GM20431 (cell line): Measurements from ENCODE around the gene FSIP1.

ENCODE experiments used
- in situ Hi-C: fragments of 300-500 bp; cut with MseI, MboI; formaldehyde crosslinking; loops from one replicate; pipeline ENCODE4 v1.15.0; 2020; ENCODE audit warnings: low sequenced_read_pairs; ENCODE audit not compliant: unreplicated experiment

FSIP1 gene

DNA sequence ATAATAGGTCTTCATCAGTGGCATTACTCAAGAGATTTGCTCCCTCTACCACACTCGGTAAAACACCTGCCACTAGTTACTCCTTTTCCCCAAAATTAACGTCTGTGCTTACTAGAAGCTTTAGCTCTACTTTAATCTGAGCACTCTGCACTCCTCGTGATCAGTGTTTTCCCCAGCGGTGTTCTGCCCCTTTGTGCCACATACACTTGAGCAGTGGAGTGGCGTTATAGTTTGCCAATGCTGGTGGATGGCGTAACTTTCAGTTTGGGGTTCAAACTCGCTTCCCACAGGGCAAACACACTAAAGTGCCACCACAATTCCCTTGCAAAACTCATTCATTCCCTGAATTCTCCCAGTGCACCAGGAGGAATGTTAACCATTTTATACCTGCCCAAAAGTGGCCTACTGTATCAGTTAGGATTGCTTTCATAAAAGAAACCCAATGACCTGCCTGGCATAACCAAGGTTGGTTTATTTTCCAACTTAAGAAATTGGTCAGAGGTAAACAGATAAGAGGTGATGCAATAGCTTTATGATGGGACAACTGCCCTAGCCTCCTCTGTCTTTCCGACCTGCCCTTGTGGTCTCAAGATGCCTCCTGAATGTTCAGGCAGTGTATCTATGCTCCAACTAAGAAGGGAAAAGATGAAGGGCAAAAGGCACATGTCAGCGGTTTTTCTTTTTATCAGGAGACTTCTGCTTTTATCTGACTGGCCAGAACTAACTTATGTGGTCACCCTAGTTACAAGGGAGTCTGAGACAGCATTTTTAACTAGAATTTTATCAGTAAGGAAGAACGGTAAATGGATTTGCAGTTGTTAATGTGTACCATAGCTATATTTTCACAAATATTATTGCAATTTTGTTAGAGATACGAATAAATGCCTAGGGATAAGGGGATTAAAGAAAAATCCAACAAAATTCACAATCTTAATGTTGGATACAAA, 83.9 kb downstream of the FSIP1 start:
- in situ Hi-C loops = no loop called here

DNA sequence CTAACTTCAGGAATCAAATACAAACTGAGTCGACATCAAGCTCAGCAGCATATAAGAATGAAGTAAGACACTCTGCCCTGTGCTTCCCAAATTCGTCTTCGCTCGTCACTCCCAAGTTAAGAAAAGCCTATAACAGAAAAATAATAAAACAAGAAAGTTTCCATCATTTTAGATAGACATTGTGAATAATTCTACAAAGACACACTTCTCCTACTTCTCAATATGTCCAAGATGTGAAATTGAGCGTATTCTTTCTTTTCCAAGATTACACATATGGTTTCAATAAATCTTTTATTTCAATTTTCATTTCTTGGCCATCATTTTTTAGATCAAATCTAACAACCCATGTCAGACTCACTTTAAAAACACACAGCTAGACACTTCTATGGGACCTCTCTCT, 85.1 kb downstream of the FSIP1 start:
- in situ Hi-C loops = no loop called here

DNA sequence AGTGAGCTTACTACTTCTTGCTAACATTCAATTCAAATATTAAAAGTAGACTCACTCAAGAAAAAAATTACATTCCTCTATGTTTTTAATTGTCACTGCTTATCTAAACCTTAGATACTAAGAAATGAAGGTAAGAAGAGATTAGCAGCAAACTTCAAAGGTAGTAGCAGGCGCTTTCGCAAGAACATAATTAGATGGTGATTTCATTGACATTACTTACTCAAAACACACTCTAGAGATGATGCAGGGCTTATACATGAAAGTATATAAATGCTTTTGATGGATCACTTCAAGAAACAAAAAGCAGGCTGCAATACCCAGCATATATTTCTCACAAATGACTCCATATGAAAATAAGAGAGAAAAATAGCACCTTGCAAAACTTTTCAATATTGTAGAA, 86.8 kb downstream of the FSIP1 start:
- in situ Hi-C loops = no loop called here

DNA sequence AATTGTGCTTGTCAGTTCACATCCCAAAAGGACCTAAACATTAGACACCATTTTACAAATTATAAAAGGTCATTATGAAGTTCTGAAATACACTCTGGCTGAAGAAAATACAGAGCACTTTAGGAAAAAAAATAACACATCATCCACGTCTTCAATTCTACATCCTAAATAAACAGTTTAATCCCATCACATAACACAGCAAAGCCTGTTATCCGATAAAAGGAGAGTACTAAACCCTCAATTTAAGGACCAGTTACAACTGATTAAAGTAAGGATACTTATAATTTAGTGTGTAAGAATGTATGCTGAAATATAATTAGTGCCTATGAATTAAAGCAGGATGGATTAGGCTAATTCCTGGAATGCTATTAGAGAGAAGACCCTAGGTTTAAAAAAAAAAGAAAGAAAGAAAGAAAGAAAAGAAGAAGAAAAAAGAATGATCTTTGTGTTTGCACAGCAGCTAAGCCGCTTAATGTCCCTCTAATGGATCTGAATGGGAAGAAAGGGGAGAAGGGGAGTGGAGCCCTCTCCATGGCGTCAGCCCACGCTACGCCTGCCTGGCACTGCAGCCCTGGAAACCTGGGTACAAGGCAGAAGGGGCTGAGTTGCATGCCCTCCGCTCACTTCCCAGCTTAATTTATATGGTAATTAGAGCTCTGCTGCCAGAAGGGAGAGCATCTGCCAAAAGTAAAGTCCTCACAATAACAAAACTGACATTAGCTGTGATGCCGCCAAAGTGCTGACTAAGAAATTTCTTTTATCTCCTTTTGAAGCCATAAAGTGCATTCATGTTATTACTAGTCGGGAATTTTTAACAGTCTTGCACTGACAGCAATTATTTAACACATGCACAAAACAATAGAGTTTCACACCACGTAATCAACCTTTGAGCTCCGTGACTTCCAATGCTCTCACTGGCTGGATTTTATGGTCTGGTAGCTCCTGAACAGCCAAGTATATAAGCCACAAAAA, 90.0 kb downstream of the FSIP1 start:
- in situ Hi-C loops = no loop called here

DNA sequence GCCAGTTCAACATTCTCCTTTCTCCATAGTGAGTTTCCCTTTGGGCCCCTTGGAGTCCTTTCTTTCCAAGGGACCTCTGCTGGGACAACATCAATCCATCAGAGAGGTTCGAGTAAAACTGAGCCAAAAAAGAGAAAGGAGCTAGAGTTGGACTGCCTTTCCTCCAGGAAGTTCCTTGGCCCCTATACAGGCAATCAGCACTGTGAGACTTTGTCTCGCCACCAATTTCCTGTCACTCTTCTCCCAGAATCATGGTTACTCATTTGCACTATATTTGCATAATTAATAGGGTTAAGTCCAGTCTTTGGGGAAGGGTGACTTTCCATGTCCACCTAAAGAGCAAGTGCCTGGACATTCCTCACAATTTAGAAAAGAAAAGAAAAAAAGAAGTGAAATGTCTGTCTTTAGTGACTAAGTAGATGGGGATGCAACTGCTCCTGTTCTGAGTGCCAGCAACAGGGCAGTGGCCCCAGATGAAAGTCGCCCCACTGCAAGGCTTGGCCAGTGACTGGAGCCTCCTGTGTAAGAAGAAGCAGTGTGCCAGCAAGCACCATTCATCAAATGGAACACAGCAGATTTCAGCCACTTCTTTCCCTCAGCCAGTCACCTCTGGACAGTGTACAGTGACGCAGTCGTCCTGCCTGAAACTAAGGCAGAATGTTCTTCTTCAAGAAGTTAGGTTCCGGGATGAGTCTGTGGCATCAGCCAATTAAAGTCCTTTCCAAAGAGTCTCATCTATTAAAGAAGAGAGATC, 91.6 kb downstream of the FSIP1 start:
- in situ Hi-C loops = no loop called here

DNA sequence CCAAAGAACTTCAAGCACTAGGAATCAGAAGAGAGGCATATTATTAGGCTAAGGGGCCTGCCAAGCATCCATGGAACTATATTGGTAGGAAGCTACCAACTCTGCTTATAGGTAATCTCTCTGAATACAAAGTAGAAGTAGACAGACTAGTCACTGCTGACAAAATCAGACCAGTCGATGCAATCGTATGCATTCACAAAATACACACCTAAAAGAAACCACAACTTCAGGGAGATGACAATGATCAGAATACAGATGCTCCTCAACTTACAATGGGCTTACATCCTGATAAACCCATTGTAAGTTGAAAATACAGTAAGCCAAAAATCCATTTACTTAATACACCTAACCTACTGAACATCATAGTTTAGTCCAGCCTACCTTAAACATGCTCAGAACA, 94.7 kb downstream of the FSIP1 start:
- in situ Hi-C loops = no loop called here

DNA sequence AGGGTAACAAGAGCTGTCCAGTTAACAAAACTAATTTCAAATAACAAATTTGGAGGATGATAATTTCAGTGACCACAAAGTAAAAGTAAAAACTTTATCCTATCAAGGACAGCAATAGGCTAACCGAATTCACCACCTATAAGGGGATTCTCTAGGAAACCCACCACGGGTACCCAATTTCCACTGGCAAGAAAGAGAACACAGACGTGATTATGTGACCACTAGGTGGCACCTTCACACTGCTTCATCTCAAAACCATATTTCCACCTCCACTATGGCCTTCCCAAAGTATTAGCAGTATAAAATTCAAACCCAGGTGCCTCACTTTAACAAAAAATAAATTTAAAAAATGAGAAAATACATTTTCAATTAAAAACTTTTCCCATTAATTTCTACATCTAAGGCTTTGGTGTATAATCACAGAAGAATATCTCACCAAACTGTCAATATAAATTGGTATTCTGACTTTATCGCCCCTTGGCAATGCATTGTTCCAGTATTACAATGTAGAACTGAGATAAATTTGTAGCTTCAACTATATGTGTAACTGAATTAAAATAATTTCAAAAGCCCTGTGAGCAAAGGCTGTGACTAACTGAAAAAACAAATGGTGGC, 96.5 kb downstream of the FSIP1 start:
- in situ Hi-C loops = no loop called here

DNA sequence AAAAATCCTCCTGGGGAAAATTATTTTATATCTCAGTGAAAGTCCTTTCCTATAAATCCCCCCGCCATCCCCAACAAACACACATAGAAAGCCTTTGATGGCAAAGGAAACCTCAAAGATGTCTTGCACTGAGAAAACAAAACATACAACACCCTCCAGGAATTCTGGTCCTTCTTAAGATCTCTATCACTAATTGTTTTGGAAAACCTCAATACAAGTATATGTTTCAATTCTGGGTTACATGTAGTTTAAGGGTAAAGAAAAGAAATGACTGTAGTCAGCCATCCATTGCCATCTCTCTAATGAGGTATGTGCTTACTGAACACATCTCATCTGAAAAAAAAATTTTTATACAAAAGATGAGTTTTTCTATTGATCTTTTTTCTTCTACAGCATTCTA, 97.3 kb downstream of the FSIP1 start:
- in situ Hi-C loops = no loop called here

DNA sequence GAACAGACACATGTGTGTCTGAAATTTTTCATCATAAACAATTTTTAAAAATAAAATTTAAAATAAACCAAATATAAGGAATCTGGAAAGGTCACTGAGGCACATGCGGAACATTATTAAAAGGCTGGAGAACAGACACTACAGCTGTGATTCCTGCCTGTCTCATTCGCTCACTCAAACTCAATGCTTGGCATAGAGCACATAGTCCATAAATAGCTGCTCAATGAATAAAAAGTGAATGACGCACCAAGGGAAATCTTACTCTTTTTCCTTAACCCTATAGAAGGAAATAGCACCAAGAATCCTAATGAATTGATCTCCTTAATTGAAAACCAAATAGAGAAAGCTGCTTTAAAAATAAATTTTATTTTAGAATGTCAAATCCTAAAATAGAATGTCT, 98.4 kb downstream of the FSIP1 start:
- in situ Hi-C loops = no loop called here

DNA sequence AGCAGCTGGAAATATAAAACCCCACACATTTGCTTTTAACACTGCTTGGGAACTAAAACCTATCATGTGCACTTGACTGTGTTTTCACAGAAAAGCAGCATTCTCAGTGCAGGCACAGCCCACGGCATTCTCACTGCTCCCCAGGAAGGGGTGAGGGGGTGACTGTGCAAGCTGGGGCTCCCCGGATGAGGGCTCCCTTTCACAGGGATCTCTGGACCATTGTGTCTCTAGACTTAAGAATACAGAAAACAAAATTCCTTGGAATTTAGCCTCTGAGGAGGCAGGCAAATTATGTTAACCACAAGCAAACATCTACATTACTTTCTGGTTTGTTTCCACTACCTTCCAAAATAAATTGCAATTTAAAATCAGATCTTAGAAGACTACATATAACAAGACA, 100.3 kb downstream of the FSIP1 start:
- in situ Hi-C loops = no loop called here

DNA sequence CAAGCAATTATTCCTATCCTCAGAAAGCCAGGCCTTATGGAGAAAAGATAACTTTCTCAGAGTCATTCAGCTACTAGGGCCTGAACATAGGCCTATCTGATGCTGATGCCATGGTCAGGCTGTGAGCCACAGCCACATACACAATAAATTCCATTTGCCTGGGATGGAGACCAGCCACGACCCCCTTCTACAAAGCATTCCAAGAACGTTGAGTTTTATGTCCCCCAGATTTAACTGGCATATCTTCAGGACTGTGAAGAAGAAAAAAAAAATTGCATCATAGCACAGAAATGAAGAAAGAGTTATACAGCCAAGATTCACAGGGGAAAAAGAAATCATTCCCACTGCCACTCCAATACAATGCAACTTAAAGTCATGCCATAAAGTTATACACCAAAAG, 101.8 kb downstream of the FSIP1 start:
- in situ Hi-C loops = no loop called here

DNA sequence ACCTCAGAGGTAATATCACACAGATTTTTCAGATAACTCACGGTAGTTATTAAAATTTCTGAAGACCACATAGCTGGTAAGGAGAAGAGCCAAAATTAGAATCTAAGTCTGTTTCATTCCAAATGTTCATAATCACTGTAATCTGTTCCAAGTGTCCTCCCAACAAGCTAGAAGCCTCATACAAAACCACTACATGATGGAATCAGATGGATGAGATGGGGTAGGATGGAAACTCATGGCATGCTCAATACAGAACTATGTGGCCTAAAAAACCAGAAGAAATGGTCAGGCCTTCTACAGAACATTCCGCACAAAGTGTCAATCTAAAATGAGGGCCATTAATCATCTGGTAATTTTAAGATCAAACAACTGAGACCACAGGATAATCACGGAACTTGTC, 110.0 kb downstream of the FSIP1 start:
- in situ Hi-C loops = no loop called here

DNA sequence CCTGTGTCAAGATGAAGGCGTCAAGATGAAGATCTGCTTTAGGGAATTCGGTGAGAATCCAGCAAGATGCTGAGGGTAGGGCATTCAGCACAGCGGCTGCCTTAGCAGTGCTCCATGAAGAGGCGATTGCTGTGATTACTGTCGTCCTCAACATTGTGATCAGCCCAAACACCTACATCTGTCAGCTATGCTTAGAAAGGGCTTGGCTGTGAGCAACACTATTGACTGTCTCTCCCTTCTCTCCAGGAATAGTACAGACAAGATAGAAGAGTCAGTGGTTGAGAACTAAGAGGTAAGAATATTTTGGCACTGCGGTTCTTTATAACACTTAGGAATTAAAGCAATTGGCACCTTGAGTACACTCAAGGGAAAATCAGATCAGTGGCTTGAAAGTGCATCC, 110.5 kb downstream of the FSIP1 start:
- in situ Hi-C loops = no loop called here

DNA sequence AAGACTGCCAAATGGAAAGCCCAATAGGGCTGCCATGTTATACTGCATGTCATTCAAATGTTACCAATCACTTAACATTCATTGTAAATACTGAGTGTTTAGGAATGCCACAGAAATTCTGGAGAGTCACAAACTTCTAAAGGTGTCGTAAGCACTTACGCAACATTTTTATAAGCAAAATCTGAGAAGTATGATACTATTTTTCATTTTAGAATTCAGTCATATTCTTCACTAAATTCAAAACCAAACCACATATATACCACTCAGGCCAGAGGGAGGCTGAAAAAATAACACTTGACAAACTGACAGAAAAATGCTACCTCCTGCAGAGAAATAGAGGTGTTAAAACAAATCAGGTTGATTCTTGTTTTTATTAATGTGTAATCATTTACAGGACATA, 112.0 kb downstream of the FSIP1 start:
- in situ Hi-C loops = no loop called here

DNA sequence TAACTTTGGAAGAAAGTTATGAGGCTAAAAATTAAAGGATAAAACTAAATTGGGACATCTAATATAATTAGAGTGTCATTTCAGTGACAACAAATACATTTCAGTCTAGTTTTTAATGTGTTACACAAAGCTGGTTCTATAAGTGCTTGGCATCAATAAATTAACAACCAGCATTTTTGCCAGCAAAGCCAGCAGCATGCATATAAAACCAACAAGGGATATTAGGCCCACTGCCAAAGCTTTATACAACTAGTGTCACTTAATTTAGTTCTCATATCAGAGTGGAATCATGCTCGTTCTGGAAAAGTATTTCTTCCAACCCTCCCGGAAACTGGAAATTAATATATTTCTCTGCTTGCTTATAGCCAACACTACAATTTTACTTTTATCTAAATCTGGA, 113.0 kb downstream of the FSIP1 start:
- in situ Hi-C loops = no loop called here

DNA sequence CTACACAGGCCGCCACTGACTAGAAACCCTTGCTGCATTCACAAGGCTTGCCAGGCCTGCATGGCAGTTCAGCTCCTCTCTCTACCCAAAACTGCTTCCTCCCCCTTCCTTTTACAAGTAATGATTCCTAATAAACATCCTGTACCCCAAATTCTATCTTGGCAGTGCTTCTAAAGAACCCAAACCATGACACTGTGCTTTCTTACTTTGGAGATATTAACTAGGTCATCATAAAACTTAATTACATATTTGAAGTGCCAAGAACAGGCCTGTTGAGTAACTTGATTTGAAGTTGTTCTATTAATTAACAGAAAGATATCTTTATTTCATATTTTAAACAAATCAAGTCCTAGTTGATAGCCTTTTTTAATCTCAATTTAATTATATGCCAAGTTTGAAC, 113.4 kb downstream of the FSIP1 start:
- in situ Hi-C loops = no loop called here

DNA sequence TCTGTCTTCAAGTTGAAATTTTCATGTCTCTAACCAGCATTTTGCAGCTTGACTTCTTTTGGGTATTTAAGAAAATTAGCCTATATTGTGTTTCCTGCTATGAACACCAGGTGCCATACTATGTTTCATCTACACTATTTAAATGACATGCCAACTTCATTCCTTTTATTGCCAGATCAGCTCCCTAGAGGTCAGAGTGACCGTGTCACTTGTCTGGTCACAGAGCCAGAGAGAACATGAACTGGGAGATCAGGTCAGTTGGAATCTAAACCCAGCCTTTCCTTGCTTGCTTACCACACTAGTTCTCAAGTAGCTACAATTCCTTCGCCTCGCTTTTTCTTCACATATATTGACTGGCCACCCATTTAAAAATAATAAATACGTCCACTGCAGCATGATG, 114.2 kb downstream of the FSIP1 start:
- in situ Hi-C loops = no loop called here

DNA sequence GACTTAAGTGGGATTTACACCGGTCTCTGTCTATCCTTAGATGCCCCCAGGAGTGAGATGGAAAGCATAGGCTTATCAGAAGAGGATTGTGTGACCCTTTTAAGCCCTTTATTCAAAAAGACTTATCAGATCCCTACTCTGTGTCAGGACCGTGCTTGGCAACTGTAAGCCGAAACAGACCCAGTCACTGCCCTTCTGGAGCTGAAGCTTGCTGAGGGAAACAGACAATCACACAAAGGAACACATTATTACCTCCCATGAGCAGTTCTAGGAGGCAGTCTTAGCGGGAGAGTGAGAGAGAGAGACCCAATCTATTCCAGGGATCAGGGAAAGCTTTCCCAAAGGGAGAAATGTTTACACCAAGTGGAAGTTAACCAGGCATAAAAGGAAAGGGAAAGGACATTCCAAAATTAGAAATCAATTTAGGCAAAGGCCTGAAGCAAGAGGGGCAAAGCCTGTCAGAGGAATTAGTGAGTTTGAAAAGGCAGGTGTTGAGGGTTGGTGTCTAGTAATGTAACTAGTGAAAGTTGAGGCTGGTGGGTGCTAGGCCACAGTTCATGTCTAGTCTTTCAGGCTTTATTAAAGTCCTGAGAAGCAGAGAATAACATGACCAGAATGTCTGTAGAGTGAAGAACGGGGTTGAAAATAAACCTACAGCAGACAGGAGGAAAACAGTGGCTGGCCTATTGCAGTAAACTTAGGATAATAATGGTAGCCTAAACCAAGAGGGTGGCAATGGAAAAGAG, 115.1 kb downstream of the FSIP1 start:
- in situ Hi-C loops = no loop called here

DNA sequence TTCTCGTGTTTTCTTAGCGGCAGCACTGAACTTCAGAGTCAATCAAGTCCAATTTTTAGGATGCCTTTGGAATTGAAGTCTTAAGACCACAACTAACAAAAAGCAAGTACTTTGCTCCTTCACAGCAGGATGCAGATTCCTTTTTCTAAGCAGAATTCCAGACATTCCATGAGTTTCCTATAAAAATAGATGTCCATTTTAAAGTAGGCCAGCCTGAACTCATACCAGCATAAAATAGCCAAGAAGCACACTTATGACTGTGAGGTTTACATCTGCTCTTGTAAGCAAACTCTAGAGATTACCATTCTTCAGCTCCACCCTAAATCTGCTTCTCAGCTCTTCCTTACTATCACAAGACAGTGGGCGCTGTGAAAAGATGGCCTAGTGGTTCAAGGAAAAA, 116.0 kb downstream of the FSIP1 start:
- in situ Hi-C loops = no loop called here
